Naive thymus-derived CD8-positive, alpha-beta T cell (primary cell): Measurements from ENCODE around the gene PARP15. TPM values are rescaled to one million over a fixed set of nuclear protein-coding genes. Genes with fewer than 3 reads are reported as not detected.

ENCODE experiments used
- ATAC-seq, 2 donors: fragments of 150-1000 bp; cut with Tn5 transposase in 1 of 2; sonication (Bioruptor Pico), chemical (Tn5 transposase) in 1 of 2; 1 replicate in 1 of 2; 2 replicates in 1 of 2; pipeline ENCODE4 v1.10.0; 2021; ENCODE audit warnings: mild to moderate bottlenecking in 2 of 2, moderate library complexity in 2 of 2
- POLR2A ChIA-PET: fragments of 350-600 bp; sonication (Branson Sonifier 250); formaldehyde crosslinking; loops from one replicate; lab custom pipeline; 2021; ENCODE audit warnings: antibody characterized with exemption; lab: Charles Lee
- DNase-seq, 10 donors: peaks; one replicate each; pipeline versions ENCODE4 v3.0.0 to v3.0.0-alpha.2; 2020 to 2022
- H3K27ac Mint-ChIP-seq, 10 donors: one replicate each; pipeline ENCODE4 v1.8.0; 2020 to 2022; ENCODE audit warnings: mild to moderate bottlenecking in 10 of 10, mixed read lengths in 10 of 10, moderate library complexity in 4 of 10, inconsistent platforms in 1 of 10
- H3K27me3 Mint-ChIP-seq, 5 donors: one replicate each; pipeline ENCODE4 v1.8.0; 2021 to 2022; ENCODE audit warnings: mixed read lengths in 5 of 5
- H3K36me3 Mint-ChIP-seq, 3 donors: one replicate each; pipeline ENCODE4 v1.8.0; 2020 to 2022; ENCODE audit warnings: mixed read lengths in 3 of 3, mild to moderate bottlenecking in 2 of 3, inconsistent platforms in 1 of 3
- H3K4me1 Mint-ChIP-seq, 4 donors: one replicate each; pipeline ENCODE4 v1.8.0; 2021 to 2022; ENCODE audit warnings: mixed read lengths in 4 of 4
- H3K4me3 Mint-ChIP-seq, 10 donors: one replicate each; pipeline ENCODE4 v1.8.0; 2020 to 2022; ENCODE audit warnings: mild to moderate bottlenecking in 10 of 10, mixed read lengths in 10 of 10, moderate library complexity in 6 of 10, inconsistent platforms in 1 of 10
- H3K9me3 Mint-ChIP-seq, 9 donors: one replicate each; pipeline ENCODE4 v1.8.0; 2020 to 2022; ENCODE audit warnings: mixed read lengths in 9 of 9, mild to moderate bottlenecking in 3 of 9, inconsistent platforms in 1 of 9, moderate library complexity in 1 of 9
- polyA plus RNA-seq, 3 donors: library from polyadenylated mRNA; unstranded; fragments of 300-500 nt; fragmentation: Illumina TruSeq; gene quantifications; one replicate each; pipeline ENCODE4 v1.2.3, GENCODE V29; 2021
- total RNA-seq, 8 experiments: library from RNA in 2 of 8; stranded (reverse) in 2 of 8; gene quantifications; one replicate each; pipeline ENCODE4 v1.2.3 and lab custom pipeline; 2021 to 2026

PARP15 gene
- total and polyA plus RNA-seq, 5 experiments from 2014 or later = 5.4 to 61.9 (median 8.4) TPM

GRCh38 chr3:122598151-122598550, 20.7 kb downstream of the PARP15 start:
- H3K4me1 Mint-ChIP-seq = peaks cover 5 to 23% (median 11%) of the 10 kb centered on the region in 4 donors

GRCh38 chr3:122598556-122598955, 21.1 kb downstream of the PARP15 start:
- Mint-ChIP-seq H3K36me3 (peaks cover 0 to 19% (median 17%) of the 10 kb centered on the region in 3 donors), H3K27ac (peak overlapping the region in 3 of 10 donors; percentile 24 to 70 (median 65)), H3K9me3 (peaks cover 0 to 5% (median 0%) of the 10 kb centered on the region in 9 donors), H3K27me3 (no peaks in the 10 kb centered on the region), H3K4me3 (no peak overlapping the region), H3K4me1 (peaks cover 5 to 25% (median 11%) of the 10 kb centered on the region in 4 donors)
- DNase-seq (no peak), ATAC-seq (no peak)
- POLR2A ChIA-PET = no interaction called here

More at GRCh38 chr3:122598151-122598550, 20.7 kb downstream of the PARP15 start:
- POLR2A ChIA-PET = no interaction called here
- H3K36me3 Mint-ChIP-seq = peaks cover 0 to 19% (median 17%) of the 10 kb centered on the region in 3 donors
- H3K27ac Mint-ChIP-seq = peak overlapping the region in 3 of 10 donors; percentile 24 to 70 (median 65)
- no peak overlapping the region for H3K4me3 Mint-ChIP-seq
- H3K27me3 Mint-ChIP-seq = no peaks in the 10 kb centered on the region
- ATAC-seq (no peak), DNase-seq (no peak)
- H3K9me3 Mint-ChIP-seq = peaks cover 0 to 5% (median 0%) of the 10 kb centered on the region in 9 donors

GRCh38 chr3:122602011-122602710, 24.7 kb downstream of the PARP15 start:
- no peak for DNase-seq
- no peak for ATAC-seq
- H3K4me3 Mint-ChIP-seq = no peak overlapping the region
- POLR2A ChIA-PET = interaction anchor here (0.6 kb wide), 1 partner anchor 14 kb away, joined by 3 read pairs; no protein-coding TSS in a partner anchor
- H3K27me3 Mint-ChIP-seq = no peaks in the 10 kb centered on the region
- H3K9me3 Mint-ChIP-seq = no peaks in the 10 kb centered on the region
- peaks cover 4 to 28% (median 10%) of the 10 kb centered on the region in 4 donors for H3K4me1 Mint-ChIP-seq
- H3K36me3 Mint-ChIP-seq = peaks cover 0 to 25% (median 6%) of the 10 kb centered on the region in 3 donors
- peak overlapping the region in 1 of 10 donors; percentile 0 for H3K27ac Mint-ChIP-seq

- no peaks in the 10 kb centered on the region for H3K27me3 Mint-ChIP-seq
- no peak overlapping the region for H3K27ac Mint-ChIP-seq
- POLR2A ChIA-PET = no interaction called here
Observed at GRCh38 chr3:122603056-122603455, 25.6 kb downstream of the PARP15 start.

GRCh38 chr3:122606330-122606729, 28.9 kb downstream of the PARP15 start:
- H3K27ac Mint-ChIP-seq = peak overlapping the region in 3 of 10 donors; percentile 37 to 61 (median 52)
- POLR2A ChIA-PET = no interaction called here
- no peak overlapping the region for H3K4me3 Mint-ChIP-seq
- ATAC-seq (no peak), DNase-seq (no peak)
- H3K36me3 Mint-ChIP-seq = peaks cover 6 to 59% (median 17%) of the 10 kb centered on the region in 3 donors
- no peaks in the 10 kb centered on the region for H3K9me3 Mint-ChIP-seq
- H3K4me1 Mint-ChIP-seq = peaks cover 0 to 35% (median 7%) of the 10 kb centered on the region in 4 donors
- H3K27me3 Mint-ChIP-seq = no peaks in the 10 kb centered on the region

More at GRCh38 chr3:122603056-122603455, 25.6 kb downstream of the PARP15 start:
- no peak for DNase-seq
- peaks cover 0 to 31% (median 6%) of the 10 kb centered on the region in 3 donors for H3K36me3 Mint-ChIP-seq
- no peak overlapping the region for H3K4me3 Mint-ChIP-seq
- peaks cover 4 to 30% (median 10%) of the 10 kb centered on the region in 4 donors for H3K4me1 Mint-ChIP-seq
- ATAC-seq = no peak
- no peaks in the 10 kb centered on the region for H3K9me3 Mint-ChIP-seq

GRCh38 chr3:122608916-122609315, 31.5 kb downstream of the PARP15 start:
- POLR2A ChIA-PET = no interaction called here
- H3K27ac Mint-ChIP-seq = peak overlapping the region in 3 of 10 donors; percentile 4 to 96 (median 11)
- ATAC-seq (no peak), DNase-seq (no peak)
- H3K9me3 Mint-ChIP-seq = no peaks in the 10 kb centered on the region
- H3K27me3 Mint-ChIP-seq = no peaks in the 10 kb centered on the region
- peaks cover 6 to 73% (median 25%) of the 10 kb centered on the region in 3 donors for H3K36me3 Mint-ChIP-seq
- peaks cover 0 to 27% (median 5%) of the 10 kb centered on the region in 4 donors for H3K4me1 Mint-ChIP-seq
- H3K4me3 Mint-ChIP-seq = no peak overlapping the region

- ATAC-seq (no peak), DNase-seq (no peak)
- POLR2A ChIA-PET = no interaction called here
- peak overlapping the region in 3 of 10 donors; percentile 0 to 72 (median 39) for H3K4me3 Mint-ChIP-seq
- H3K4me1 Mint-ChIP-seq = peaks cover 0 to 24% (median 4%) of the 10 kb centered on the region in 4 donors
- peak overlapping the region in 6 of 10 donors; percentile 1 to 96 (median 80) for H3K27ac Mint-ChIP-seq
- no peaks in the 10 kb centered on the region for H3K9me3 Mint-ChIP-seq
- H3K27me3 Mint-ChIP-seq = no peaks in the 10 kb centered on the region
- H3K36me3 Mint-ChIP-seq = peaks cover 6 to 74% (median 25%) of the 10 kb centered on the region in 3 donors
Observed at GRCh38 chr3:122609798-122610559, 32.5 kb downstream of the PARP15 start.

GRCh38 chr3:122612696-122613095, 35.2 kb downstream of the PARP15 start:
- H3K36me3 Mint-ChIP-seq = peaks cover 16 to 81% (median 35%) of the 10 kb centered on the region in 3 donors
- H3K4me1 Mint-ChIP-seq = peaks cover 0 to 22% (median 3%) of the 10 kb centered on the region in 4 donors
- ATAC-seq = no peak
- no peaks in the 10 kb centered on the region for H3K27me3 Mint-ChIP-seq
- no peaks in the 10 kb centered on the region for H3K9me3 Mint-ChIP-seq
- no peak for DNase-seq
- POLR2A ChIA-PET = no interaction called here
- no peak overlapping the region for H3K4me3 Mint-ChIP-seq
- H3K27ac Mint-ChIP-seq = peak overlapping the region in 1 of 10 donors; percentile 32

GRCh38 chr3:122615303-122615702, 37.9 kb downstream of the PARP15 start:
- ATAC-seq = no peak
- peaks cover 16 to 82% (median 40%) of the 10 kb centered on the region in 3 donors for H3K36me3 Mint-ChIP-seq
- H3K27me3 Mint-ChIP-seq = no peaks in the 10 kb centered on the region
- H3K27ac Mint-ChIP-seq = peak overlapping the region in 1 of 10 donors; percentile 58
- H3K4me3 Mint-ChIP-seq = no peak overlapping the region
- POLR2A ChIA-PET = no interaction called here
- no peaks in the 10 kb centered on the region for H3K9me3 Mint-ChIP-seq
- DNase-seq = no peak
- H3K4me1 Mint-ChIP-seq = peaks cover 0 to 10% (median 0%) of the 10 kb centered on the region in 4 donors

- ATAC-seq = no peak
Observed at GRCh38 chr3:122618614-122619013, 41.2 kb downstream of the PARP15 start.

GRCh38 chr3:122619040-122619439, 41.6 kb downstream of the PARP15 start:
- ATAC-seq (no peak), DNase-seq (no peak)
- POLR2A ChIA-PET = no interaction called here
- H3K4me1 Mint-ChIP-seq = peaks cover 0 to 29% (median 1%) of the 10 kb centered on the region in 4 donors
- peaks cover 18 to 84% (median 42%) of the 10 kb centered on the region in 3 donors for H3K36me3 Mint-ChIP-seq
- peak overlapping the region in 1 of 10 donors; percentile 19 for H3K27ac Mint-ChIP-seq
- no peaks in the 10 kb centered on the region for H3K9me3 Mint-ChIP-seq
- H3K27me3 Mint-ChIP-seq = no peaks in the 10 kb centered on the region
- no peak overlapping the region for H3K4me3 Mint-ChIP-seq

More at GRCh38 chr3:122618614-122619013, 41.2 kb downstream of the PARP15 start:
- no peak for DNase-seq
- no peaks in the 10 kb centered on the region for H3K27me3 Mint-ChIP-seq
- no peaks in the 10 kb centered on the region for H3K9me3 Mint-ChIP-seq
- peak overlapping the region in 3 of 10 donors; percentile 19 to 69 (median 41) for H3K27ac Mint-ChIP-seq
- POLR2A ChIA-PET = no interaction called here
- peaks cover 18 to 83% (median 41%) of the 10 kb centered on the region in 3 donors for H3K36me3 Mint-ChIP-seq
- peaks cover 0 to 27% (median 1%) of the 10 kb centered on the region in 4 donors for H3K4me1 Mint-ChIP-seq
- H3K4me3 Mint-ChIP-seq = no peak overlapping the region

GRCh38 chr3:122620399-122620798, 42.9 kb downstream of the PARP15 start:
- H3K27me3 Mint-ChIP-seq = no peaks in the 10 kb centered on the region
- H3K9me3 Mint-ChIP-seq = no peaks in the 10 kb centered on the region
- no peak for ATAC-seq
- no peak for DNase-seq
- peaks cover 0 to 29% (median 1%) of the 10 kb centered on the region in 4 donors for H3K4me1 Mint-ChIP-seq
- peaks cover 14 to 80% (median 42%) of the 10 kb centered on the region in 3 donors for H3K36me3 Mint-ChIP-seq
- H3K27ac Mint-ChIP-seq = peak overlapping the region in 3 of 10 donors; percentile 67 to 76 (median 68)
- POLR2A ChIA-PET = no interaction called here
- H3K4me3 Mint-ChIP-seq = no peak overlapping the region
